ENCODE measurements around the gene OR2V2.

GRCh38 chr5:181121675-181122561 is 25.5 kb upstream of the OR2V2 start:
- TF ChIP-seq, protein P1, sequence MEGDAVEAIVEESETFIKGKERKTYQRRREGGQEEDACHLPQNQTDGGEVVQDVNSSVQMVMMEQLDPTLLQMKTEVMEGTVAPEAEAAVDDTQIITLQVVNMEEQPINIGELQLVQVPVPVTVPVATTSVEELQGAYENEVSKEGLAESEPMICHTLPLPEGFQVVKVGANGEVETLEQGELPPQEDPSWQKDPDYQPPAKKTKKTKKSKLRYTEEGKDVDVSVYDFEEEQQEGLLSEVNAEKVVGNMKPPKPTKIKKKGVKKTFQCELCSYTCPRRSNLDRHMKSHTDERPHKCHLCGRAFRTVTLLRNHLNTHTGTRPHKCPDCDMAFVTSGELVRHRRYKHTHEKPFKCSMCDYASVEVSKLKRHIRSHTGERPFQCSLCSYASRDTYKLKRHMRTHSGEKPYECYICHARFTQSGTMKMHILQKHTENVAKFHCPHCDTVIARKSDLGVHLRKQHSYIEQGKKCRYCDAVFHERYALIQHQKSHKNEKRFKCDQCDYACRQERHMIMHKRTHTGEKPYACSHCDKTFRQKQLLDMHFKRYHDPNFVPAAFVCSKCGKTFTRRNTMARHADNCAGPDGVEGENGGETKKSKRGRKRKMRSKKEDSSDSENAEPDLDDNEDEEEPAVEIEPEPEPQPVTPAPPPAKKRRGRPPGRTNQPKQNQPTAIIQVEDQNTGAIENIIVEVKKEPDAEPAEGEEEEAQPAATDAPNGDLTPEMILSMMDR (IDR thresholded peaks at IDR 0.05; ENCODE audit: insufficient read depth, low read depth, low read length), result no peak
- no peak for TF ChIP-seq EZH2 (IDR thresholded peaks at IDR 0.05; ENCODE audit: insufficient read depth, low read length)
